Subcutaneous abdominal adipose tissue (tissue), 5 donors: ENCODE data around the gene PTPN4.

Experiments
- H3K27ac ChIP-seq: one replicate; pipeline ENCODE4 v1.7.0; 2013; ENCODE audit warnings: low read depth, mild to moderate bottlenecking, inconsistent platforms, low read length, moderate library complexity
- H3K27me3 ChIP-seq, 5 donors: one replicate each; pipeline ENCODE4 v1.7.0; 2013; ENCODE audit warnings: low read length in 5 of 5, inconsistent platforms in 1 of 5; ENCODE audit not compliant: control insufficient read depth in 5 of 5, insufficient read depth in 4 of 5
- H3K36me3 ChIP-seq, 5 donors: one replicate each; pipeline ENCODE4 v1.7.0; 2013; ENCODE audit warnings: low read length in 5 of 5; ENCODE audit not compliant: control insufficient read depth in 5 of 5, insufficient read depth in 5 of 5
- H3K4me1 ChIP-seq, 5 donors: one replicate each; pipeline ENCODE4 v1.7.0; 2013; ENCODE audit warnings: low read length in 5 of 5, mild to moderate bottlenecking in 3 of 5, moderate library complexity in 1 of 5; ENCODE audit not compliant: control insufficient read depth in 5 of 5, insufficient read depth in 5 of 5
- H3K4me3 ChIP-seq, 5 donors: one replicate each; pipeline ENCODE4 v1.7.0; 2013; ENCODE audit warnings: low read length in 5 of 5, low read depth in 1 of 5
- H3K9ac ChIP-seq, 5 donors: one replicate each; pipeline ENCODE4 v1.7.0; 2013; ENCODE audit warnings: low read length in 5 of 5, mild to moderate bottlenecking in 4 of 5, moderate library complexity in 3 of 5
- H3K9me3 ChIP-seq, 5 donors: one replicate each; pipeline ENCODE4 v1.7.0; 2013; ENCODE audit warnings: low read length in 5 of 5; ENCODE audit not compliant: control insufficient read depth in 5 of 5
- donor health status: healthy.
- donor health status: healthy.
- donor health status: healthy.
- donor health status: healthy.
- donor health status: healthy.

Gene PTPN4

DNA sequence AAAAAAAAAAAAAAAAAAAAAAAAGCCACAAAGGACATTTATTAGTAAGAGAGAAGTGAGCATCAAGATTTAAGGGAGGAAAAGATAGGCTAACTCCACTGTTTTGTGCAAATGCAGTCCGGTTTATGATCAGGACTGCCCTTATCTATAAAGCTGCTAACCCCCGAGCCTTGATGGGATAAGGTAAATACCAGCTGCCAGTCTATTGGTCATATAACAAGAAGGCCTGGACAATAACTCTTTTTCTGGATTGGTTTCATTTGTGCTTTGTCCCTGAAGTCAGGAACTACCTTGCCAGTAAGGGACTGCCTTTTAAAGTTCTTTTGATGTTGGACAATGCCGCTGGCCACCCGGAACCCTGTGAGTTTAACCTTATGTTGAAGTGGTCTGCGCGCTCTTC lies 15.4 kb downstream of the PTPN4 start:
- no peaks in the 10 kb centered on the region for H3K27me3 ChIP-seq
- H3K9ac ChIP-seq: no peak overlapping the region
- H3K9me3 ChIP-seq: no peaks in the 10 kb centered on the region
- H3K4me3 ChIP-seq: no peak overlapping the region
- no peaks in the 10 kb centered on the region for H3K36me3 ChIP-seq
- H3K4me1 ChIP-seq: peaks cover 0 to 2% (median 0%) of the 10 kb centered on the region in 5 donors
- no peak overlapping the region for H3K27ac ChIP-seq

DNA sequence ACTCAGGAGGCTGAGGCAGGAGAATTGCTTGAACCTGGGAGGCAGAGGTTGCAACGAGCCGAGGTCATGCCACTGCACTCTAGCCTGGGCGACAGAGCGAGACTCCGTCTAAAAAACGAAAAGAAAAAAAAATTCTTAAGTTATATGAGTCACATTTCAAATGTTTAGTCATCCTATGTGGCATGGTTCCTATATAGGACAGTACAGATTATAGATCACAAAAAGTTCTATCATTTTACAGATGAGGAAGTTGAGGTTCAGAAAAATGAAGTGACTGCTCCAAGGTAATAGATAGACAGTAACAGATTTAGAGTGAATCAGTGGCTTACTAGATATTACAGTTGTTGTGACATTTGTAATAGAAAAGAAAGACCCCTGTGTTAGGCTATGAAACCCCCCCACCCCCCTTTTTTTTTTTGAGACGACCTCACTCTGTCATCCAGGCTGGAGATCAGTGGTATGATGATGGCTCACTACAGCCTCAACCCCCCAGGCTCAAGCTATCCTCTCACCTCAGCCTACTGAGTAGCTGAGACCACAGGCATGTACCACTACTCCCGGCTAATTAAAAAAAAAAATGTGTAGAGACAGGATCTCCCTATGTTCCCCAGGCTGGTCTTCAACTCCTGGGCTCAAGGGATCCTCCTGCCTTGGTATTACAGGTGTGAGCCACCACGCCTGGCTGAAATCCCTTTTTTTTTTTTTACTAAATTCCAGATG lies 22.7 kb downstream of the PTPN4 start:
- Histone ChIP-seq H3K9me3 (no peaks in the 10 kb centered on the region), H3K9ac (no peak overlapping the region), H3K4me1 (peaks cover 0 to 9% (median 0%) of the 10 kb centered on the region in 5 donors), H3K27me3 (no peaks in the 10 kb centered on the region), H3K27ac (no peak overlapping the region), H3K4me3 (no peak overlapping the region), H3K36me3 (no peaks in the 10 kb centered on the region)

DNA sequence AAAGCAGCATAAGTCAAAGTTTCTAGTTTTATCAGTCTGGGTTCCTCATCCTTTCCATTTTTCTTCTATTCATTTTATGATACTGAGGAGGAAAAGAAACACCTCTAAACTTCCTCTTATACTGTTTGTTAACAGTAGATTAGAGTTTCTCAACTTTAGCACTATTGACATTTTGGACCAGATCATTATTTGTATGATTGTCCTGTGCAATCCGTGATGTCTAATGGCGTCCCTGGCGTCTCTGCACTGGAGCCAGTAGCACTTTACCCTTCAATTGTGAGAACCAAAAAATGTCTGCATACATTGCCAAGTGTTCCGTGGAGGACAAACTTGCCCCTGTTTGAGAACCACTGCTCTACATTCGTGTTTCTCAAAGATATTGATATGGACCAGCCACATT lies 25.2 kb downstream of the PTPN4 start:
- no peaks in the 10 kb centered on the region for H3K36me3 ChIP-seq
- no peak overlapping the region for H3K27ac ChIP-seq
- H3K27me3 ChIP-seq: no peaks in the 10 kb centered on the region
- peaks cover 0 to 10% (median 0%) of the 10 kb centered on the region in 5 donors for H3K9me3 ChIP-seq
- no peak overlapping the region for H3K4me3 ChIP-seq
- H3K9ac ChIP-seq: no peak overlapping the region
- peaks cover 0 to 7% (median 0%) of the 10 kb centered on the region in 5 donors for H3K4me1 ChIP-seq

GRCh38 chr2:119786295-119786694 lies 26.6 kb downstream of the PTPN4 start:
- Histone ChIP-seq H3K27ac (no peak overlapping the region), H3K36me3 (no peaks in the 10 kb centered on the region), H3K27me3 (no peaks in the 10 kb centered on the region), H3K9ac (no peak overlapping the region), H3K4me3 (no peak overlapping the region), H3K4me1 (peaks cover 0 to 7% (median 0%) of the 10 kb centered on the region in 5 donors), H3K9me3 (peaks cover 4 to 22% (median 7%) of the 10 kb centered on the region in 5 donors)

- Histone ChIP-seq H3K36me3 (no peaks in the 10 kb centered on the region), H3K27ac (no peak overlapping the region), H3K4me1 (peaks cover 0 to 7% (median 0%) of the 10 kb centered on the region in 5 donors), H3K9me3 (peaks cover 4 to 36% (median 11%) of the 10 kb centered on the region in 5 donors), H3K4me3 (no peak overlapping the region), H3K27me3 (no peaks in the 10 kb centered on the region), H3K9ac (no peak overlapping the region)
Measured at GRCh38 chr2:119788752-119789151, 29.0 kb downstream of the PTPN4 start.

- H3K9me3 ChIP-seq: peaks cover 4 to 36% (median 11%) of the 10 kb centered on the region in 5 donors
- H3K27me3 ChIP-seq: no peaks in the 10 kb centered on the region
- peaks cover 0 to 7% (median 0%) of the 10 kb centered on the region in 5 donors for H3K4me1 ChIP-seq
- no peak overlapping the region for H3K27ac ChIP-seq
- H3K4me3 ChIP-seq: no peak overlapping the region
- peaks cover 0 to 8% (median 3%) of the 10 kb centered on the region in 5 donors for H3K36me3 ChIP-seq
- no peak overlapping the region for H3K9ac ChIP-seq
Measured at GRCh38 chr2:119790466-119790865, 30.7 kb downstream of the PTPN4 start.

DNA sequence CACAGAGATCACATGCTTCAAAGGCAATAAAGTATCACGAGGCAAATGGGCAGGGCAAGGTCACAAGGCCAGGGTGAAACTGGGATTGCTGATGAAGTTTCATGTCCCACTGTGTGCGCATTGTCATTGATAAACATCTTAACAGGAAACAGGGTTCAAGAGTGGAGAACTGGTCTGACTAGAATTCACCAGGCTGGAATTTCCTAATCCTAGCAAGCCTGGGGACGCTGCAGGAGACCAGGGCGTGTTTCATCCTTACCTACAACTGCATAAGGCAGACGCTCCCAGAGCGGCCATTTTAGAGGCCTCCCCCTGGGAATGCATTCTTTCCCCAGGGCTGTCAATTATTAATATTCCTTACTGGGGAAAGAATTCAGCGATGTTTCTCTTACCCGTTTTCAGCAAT lies 33.2 kb downstream of the PTPN4 start:
- Histone ChIP-seq H3K27ac (no peak overlapping the region), H3K27me3 (no peaks in the 10 kb centered on the region), H3K9me3 (peaks cover 4 to 36% (median 11%) of the 10 kb centered on the region in 5 donors), H3K4me1 (no peaks in the 10 kb centered on the region), H3K9ac (no peak overlapping the region), H3K4me3 (no peak overlapping the region), H3K36me3 (peaks cover 0 to 8% (median 3%) of the 10 kb centered on the region in 5 donors)

DNA sequence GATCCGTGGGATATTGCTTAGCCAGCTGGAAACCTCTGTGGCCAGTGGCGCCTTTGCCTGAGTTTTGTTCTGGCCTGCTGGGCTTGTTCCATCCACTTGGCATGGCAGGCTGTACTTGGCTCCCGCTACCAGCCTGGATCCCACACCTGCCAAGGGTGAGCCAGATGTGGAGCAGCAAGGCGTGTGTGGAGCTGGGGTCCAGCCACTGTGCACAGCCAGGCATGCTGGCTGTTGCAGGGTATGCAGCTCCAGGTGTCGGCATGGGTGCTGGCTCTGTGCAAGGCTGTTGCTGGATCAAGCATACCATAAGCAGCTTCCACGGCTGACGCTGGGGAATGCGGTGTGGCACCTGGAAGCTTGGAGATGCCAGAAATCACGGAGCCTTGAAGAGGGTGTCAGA lies 34.5 kb downstream of the PTPN4 start:
- Histone ChIP-seq H3K4me3 (no peak overlapping the region), H3K4me1 (peaks cover 0 to 3% (median 0%) of the 10 kb centered on the region in 5 donors), H3K27ac (no peak overlapping the region), H3K27me3 (no peaks in the 10 kb centered on the region), H3K9ac (no peak overlapping the region), H3K9me3 (peaks cover 4 to 28% (median 11%) of the 10 kb centered on the region in 5 donors), H3K36me3 (peaks cover 0 to 8% (median 3%) of the 10 kb centered on the region in 5 donors)

- Histone ChIP-seq H3K27me3 (no peaks in the 10 kb centered on the region), H3K4me1 (peaks cover 0 to 3% (median 0%) of the 10 kb centered on the region in 5 donors), H3K4me3 (no peak overlapping the region), H3K9ac (no peak overlapping the region), H3K36me3 (peaks cover 0 to 8% (median 3%) of the 10 kb centered on the region in 5 donors), H3K9me3 (peaks cover under 1 to 20% (median 8%) of the 10 kb centered on the region in 5 donors), H3K27ac (no peak overlapping the region)
Measured at GRCh38 chr2:119795309-119796303, 35.9 kb downstream of the PTPN4 start.
